Measurements from ENCODE around the gene TSEN34.
"Not testable (repeated sequence)": the region's sequence is repeated elsewhere in the genome, so short reads cannot be mapped to it uniquely, and the experiment has no call there.

The TSEN34 gene

DNA sequence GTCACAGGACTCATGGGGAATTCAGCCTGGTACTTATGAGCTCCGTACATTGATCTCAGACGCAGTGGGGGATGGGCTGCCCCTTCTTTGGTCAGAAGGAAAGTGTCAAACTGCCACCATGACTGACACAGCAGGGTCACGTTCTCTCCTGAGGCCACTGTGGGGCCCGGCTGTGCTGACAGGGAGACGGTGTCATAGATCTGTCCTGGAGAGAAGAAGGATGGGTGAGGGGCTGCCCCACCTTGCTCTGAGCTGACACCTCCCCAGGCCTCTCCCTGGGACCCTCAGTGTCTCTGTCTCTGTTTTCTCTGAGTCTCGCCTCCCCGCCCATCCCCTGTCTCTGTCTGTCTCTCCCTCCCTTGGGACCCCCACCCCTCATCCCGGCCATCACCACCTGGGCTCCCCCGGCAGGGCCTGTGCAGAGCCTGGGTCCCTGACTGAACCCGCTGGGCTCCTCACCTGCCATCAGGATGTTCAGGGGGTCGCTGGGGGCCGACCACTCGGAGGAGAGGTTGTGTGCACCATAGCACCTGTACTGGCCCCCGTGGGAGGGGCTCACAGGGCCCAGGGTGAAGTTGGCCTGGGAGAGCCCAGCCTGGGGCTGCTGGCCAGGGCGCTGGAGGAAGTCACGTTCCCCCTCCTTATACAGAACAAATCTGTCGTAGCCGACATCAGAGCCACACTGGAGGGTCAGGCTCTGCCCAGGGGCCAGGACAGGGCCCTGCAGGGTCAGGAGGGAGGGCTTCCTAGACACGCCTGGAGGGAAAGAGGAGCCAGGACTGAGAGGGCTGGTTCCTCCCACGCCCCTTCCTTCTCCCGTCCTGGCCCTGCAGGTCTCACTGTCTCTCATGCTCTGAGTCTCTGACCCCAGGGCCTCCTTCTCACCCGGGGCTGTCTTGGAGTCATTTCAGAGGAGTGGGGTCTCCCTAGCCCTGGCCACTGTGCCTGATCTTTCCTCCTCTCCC lies 49.5 kb downstream of the TSEN34 start:
- not testable (repeated sequence) for DNase-seq

DNA sequence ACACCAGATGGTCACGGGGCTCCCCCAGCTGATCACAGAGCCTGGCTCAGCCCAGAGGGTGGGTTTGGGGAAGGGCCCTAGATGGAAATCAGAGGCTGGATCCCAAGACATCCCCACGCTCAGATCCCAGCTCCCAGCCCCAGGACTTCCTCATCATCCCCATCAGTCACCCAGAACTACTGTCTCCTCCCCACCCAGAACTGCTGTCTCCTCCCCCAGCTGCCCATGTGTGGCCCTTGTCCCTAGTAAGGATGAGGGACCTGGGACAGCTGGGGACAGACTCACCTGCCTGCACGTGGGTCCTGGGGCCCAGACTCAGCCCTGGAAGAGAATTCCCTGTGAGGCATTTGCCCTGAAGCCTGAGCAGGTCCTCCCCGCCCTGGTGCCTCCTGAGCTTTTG lies 51.1 kb downstream of the TSEN34 start:
- DNase-seq, result not testable (repeated sequence)

DNA sequence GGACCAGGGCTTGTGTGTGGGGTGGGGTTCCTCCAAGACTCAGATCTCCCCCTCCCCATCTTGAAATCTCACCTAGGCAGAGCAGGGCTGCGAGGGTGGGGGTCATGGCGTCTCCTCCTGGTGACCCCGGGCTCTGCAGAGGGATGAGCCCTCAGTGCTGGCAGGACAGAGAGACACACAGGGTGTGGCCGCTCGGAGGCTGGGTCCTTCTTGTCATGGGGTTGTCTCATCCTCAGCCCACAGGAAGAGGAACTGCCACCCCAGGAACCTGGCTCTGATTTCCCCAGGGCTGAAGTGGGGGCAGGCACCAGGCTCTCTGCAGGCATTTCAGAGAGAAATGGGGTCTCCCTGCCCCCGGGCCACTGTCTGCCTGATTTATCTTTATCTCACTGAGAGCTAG lies 51.5 kb downstream of the TSEN34 start, which contains the start of gene LILRA6:
LILRA6 (minus strand) TSS at position 145 of the 400 bp plus-strand sequence.
- DNase-seq, result not testable (repeated sequence)

DNA sequence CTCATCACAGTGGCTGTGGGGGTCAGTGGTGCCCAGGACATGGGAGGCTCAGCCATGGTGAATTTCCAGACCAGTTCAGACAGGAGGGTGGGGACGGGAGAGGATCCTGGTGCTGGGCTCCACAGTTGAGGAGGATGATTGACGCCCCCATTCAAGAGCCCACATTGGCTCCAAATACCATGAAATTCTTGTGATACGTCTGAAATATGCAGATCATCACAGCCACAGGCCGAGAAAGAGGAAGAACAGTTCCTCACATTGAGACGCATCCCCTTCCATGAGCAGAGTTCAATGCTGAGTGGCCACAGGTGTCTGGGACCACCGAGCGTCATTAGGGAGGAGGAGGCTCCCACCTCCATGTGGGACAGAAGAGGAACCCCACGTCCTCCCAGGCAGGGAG lies 52.7 kb downstream of the TSEN34 start:
- not testable (repeated sequence) for DNase-seq

Data from NCI-H1048 (cell line).